ENCODE data around the gene ERBB4. TPM values are rescaled to one million over a fixed set of nuclear protein-coding genes. Genes with fewer than 3 reads are reported as not detected.

The ERBB4 gene
- total and polyA plus RNA-seq, 10 of the 15 experiments (the other 5 are each of a cell fraction or from before 2014, with no cell fraction given): under 0.01 to 0.23 (median 0.01) TPM; not detected in 4

DNA sequence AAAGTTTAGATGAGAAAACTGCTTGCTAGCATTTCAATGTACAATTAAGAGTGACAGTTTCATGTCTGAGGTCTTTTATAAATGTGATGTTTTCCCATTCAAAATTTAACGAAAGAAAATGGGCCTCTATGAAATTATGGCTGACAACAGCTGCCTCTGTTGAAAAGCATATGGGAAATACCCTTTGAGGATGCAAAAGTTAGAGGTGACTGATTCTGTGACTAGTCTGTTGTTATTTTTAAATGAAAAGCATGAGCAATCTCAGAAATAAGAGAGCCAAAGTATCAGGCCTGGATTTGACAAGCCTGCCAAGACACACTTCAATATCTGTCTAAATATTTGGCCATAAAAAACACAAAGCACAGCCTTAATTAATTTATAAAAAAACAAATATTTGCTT, 580.8 kb downstream of the ERBB4 start:
- Histone ChIP-seq H3K27ac (ENCODE audit: control insufficient read depth, insufficient read depth) (peak overlapping the region; percentile 59), H3K4me3 (no peak overlapping the region), H3K9ac (ENCODE audit: control insufficient read depth, insufficient read depth, low read length) (no peak overlapping the region), H4K20me1 (ENCODE audit: control insufficient read depth, insufficient read depth) (no peaks in the 10 kb centered on the region), H3K4me1 (ENCODE audit: control insufficient read depth, insufficient read depth, low read length) (0 out of 2 replicates have a peak, but pooled peaks cover 3% of the 10 kb centered on the region), H3K36me3 (ENCODE audit: control insufficient read depth in 2 of 2, insufficient read depth in 2 of 2, low read length in 1 of 2) (no peaks in the 10 kb centered on the region), H3K27me3 (replicated peaks in 1 of 2; ENCODE audit: control insufficient read depth in 2 of 2, insufficient read depth in 2 of 2, low read length in 1 of 2) (no peaks in the 10 kb centered on the region), H2AFZ (ENCODE audit: control insufficient read depth, low read depth, low read length) (peak overlapping the region; percentile 70; the same call in 1 of the 2 replicates), H3K4me2 (ENCODE audit: control insufficient read depth, insufficient read depth) (no peak overlapping the region), H3K79me2 (ENCODE audit: control insufficient read depth, insufficient read depth, low read length) (no peaks in the 10 kb centered on the region), H3K9me3 (replicated peaks; ENCODE audit: control insufficient read depth, insufficient read depth, low read length) (no peaks in the 10 kb centered on the region; the same call in 2 of the 3 replicates)
- intact Hi-C loops (cut with micrococcal nuclease; ENCODE audit: unreplicated experiment): no loop called here
- in situ Hi-C loops (cut with MboI): no loop called here
- no TSS peak for BruUV-seq (replicated peaks)
- 0% methylated on average over 1 of the region's 1 CpG for WGBS (ENCODE audit: insufficient coverage, insufficient replicate concordance, low lambda C conversion rate, missing lambda C conversion rate)
- POLR2A ChIA-PET: no interaction called here
- no peak for FAIRE-seq
- CTCF ChIA-PET: interaction anchor here (1.1 to 1.9 kb wide), 2 partner anchors 47 to 53 kb away, joined by 3 to 5 read pairs; no protein-coding TSS in a partner anchor
- DNase-seq (ENCODE audit: low read depth, low spot score): peak; percentile 17
- RAD21 ChIA-PET (ENCODE audit: unreplicated experiment): interaction anchor here (0.9 kb wide), 1 partner anchor 11 kb away, joined by 3 read pairs; no protein-coding TSS in a partner anchor
- peak; percentile 94 for ATAC-seq
- SMC1A ChIA-PET (ENCODE audit: uncharacterized antibody, unreplicated experiment): interaction anchor here (0.6 to 2.5 kb wide), 6 partner anchors 18 to 1008 kb away, joined by 3 to 8 read pairs (median 3); no protein-coding TSS in a partner anchor
- TF ChIP-seq NFYB (IDR thresholded peaks at IDR 0.05; ENCODE audit: insufficient read depth, low read depth, low read length) (no peak), JUNB (IDR thresholded peaks at IDR 0.05) (peak; percentile 93), IKZF2 (IDR thresholded peaks at IDR 0.05) (peak in 1 of 2 experiments; percentile 21; a peak in 1 of 4 replicates), SUPT20H (IDR thresholded peaks at IDR 0.05; ENCODE audit: borderline replicate concordance, control insufficient read depth, low read depth, low read length) (no peak), ZBED1 (IDR thresholded peaks at IDR 0.05; ENCODE audit: borderline replicate concordance) (peak; percentile 70; the same call in 1 of the 2 replicates), TCF7 (IDR thresholded peaks at IDR 0.05; ENCODE audit: borderline replicate concordance) (no peak), ZNF622 (IDR thresholded peaks at IDR 0.05) (no peak), SIX5 (IDR thresholded peaks at IDR 0.05; ENCODE audit: low read depth, low read length, severe bottlenecking) (no peak), ETV6 (conservative IDR thresholded peaks at IDR 0.05 in 1 of 2, IDR thresholded peaks at IDR 0.05 in 1 of 2; ENCODE audit: borderline replicate concordance in 1 of 2, low read depth in 1 of 2) (peak in 1 of 2 experiments; percentile 37; a peak in 1 of 4 replicates), KLF5 (IDR thresholded peaks at IDR 0.05; ENCODE audit: partially characterized antibody) (no peak), TCF3 (IDR thresholded peaks at IDR 0.05; ENCODE audit: borderline replicate concordance, insufficient read depth, low read depth, low read length) (peak; percentile 20; the same call in 1 of the 2 replicates), POLR2AphosphoS2 (IDR thresholded peaks at IDR 0.05; ENCODE audit: low read depth, low read length) (no peak), PML (IDR thresholded peaks at IDR 0.05; ENCODE audit: low read length) (peak; percentile 48; the same call in 1 of the 2 replicates), GABPA (IDR thresholded peaks at IDR 0.05; ENCODE audit: low read depth) (peak; percentile 48; the same call in 1 of the 2 replicates), NFIC (IDR thresholded peaks at IDR 0.05; ENCODE audit: low read depth, low read length) (peak; percentile 95), SMC3 (IDR thresholded peaks at IDR 0.05; ENCODE audit: borderline replicate concordance, low read length) (no peak)
- TF ChIP-seq, protein P1, sequence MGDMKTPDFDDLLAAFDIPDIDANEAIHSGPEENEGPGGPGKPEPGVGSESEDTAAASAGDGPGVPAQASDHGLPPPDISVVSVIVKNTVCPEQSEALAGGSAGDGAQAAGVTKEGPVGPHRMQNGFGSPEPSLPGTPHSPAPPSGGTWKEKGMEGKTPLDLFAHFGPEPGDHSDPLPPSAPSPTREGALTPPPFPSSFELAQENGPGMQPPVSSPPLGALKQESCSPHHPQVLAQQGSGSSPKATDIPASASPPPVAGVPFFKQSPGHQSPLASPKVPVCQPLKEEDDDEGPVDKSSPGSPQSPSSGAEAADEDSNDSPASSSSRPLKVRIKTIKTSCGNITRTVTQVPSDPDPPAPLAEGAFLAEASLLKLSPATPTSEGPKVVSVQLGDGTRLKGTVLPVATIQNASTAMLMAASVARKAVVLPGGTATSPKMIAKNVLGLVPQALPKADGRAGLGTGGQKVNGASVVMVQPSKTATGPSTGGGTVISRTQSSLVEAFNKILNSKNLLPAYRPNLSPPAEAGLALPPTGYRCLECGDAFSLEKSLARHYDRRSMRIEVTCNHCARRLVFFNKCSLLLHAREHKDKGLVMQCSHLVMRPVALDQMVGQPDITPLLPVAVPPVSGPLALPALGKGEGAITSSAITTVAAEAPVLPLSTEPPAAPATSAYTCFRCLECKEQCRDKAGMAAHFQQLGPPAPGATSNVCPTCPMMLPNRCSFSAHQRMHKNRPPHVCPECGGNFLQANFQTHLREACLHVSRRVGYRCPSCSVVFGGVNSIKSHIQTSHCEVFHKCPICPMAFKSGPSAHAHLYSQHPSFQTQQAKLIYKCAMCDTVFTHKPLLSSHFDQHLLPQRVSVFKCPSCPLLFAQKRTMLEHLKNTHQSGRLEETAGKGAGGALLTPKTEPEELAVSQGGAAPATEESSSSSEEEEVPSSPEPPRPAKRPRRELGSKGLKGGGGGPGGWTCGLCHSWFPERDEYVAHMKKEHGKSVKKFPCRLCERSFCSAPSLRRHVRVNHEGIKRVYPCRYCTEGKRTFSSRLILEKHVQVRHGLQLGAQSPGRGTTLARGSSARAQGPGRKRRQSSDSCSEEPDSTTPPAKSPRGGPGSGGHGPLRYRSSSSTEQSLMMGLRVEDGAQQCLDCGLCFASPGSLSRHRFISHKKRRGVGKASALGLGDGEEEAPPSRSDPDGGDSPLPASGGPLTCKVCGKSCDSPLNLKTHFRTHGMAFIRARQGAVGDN (IDR thresholded peaks at IDR 0.05): no peak
- TF ChIP-seq, protein P2, sequence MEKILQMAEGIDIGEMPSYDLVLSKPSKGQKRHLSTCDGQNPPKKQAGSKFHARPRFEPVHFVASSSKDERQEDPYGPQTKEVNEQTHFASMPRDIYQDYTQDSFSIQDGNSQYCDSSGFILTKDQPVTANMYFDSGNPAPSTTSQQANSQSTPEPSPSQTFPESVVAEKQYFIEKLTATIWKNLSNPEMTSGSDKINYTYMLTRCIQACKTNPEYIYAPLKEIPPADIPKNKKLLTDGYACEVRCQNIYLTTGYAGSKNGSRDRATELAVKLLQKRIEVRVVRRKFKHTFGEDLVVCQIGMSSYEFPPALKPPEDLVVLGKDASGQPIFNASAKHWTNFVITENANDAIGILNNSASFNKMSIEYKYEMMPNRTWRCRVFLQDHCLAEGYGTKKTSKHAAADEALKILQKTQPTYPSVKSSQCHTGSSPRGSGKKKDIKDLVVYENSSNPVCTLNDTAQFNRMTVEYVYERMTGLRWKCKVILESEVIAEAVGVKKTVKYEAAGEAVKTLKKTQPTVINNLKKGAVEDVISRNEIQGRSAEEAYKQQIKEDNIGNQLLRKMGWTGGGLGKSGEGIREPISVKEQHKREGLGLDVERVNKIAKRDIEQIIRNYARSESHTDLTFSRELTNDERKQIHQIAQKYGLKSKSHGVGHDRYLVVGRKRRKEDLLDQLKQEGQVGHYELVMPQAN (conservative IDR thresholded peaks at IDR 0.05): no peak
